ENCODE results near the gene GALNT2. TPM values are rescaled to one million over a fixed set of nuclear protein-coding genes. Genes with fewer than 3 reads are reported as not detected.

Gene GALNT2
- total RNA-seq, 5 donors from 2014 or later (not counting 1 experiment from before 2014, with no cell fraction given) = 22.2 to 29.7 (median 23.5) TPM

DNA sequence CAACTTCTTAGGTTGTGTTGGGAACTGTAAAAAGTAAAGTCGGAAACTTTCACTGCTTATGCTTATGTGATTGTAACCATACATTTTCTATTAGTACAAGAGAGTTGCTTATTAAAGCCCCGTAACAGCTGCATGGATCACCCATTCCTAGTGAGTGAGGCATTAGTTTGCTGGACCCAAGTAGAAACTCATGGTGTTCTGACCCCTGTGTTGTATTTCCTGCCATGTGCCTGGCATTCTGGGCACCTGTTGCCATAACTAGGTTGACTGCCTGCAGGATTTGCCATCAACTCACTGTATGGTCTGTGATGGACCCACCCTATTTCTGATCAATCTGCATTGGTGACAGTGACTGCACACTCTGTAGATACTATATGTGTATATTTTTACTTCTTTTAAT lies 186.1 kb downstream of the GALNT2 start:
- Mint-ChIP-seq H3K4me3 (no peak overlapping the region), H3K4me1 (no peaks in the 10 kb centered on the region), H3K9me3 (no peaks in the 10 kb centered on the region), H3K36me3 (peaks cover 77% of the 10 kb centered on the region), H3K27me3 (no peaks in the 10 kb centered on the region), H3K27ac (no peak overlapping the region)
- Histone ChIP-seq H3K27ac (ENCODE audit: low read length) (no peak overlapping the region), H3K9me3 (no peaks in the 10 kb centered on the region), H3K4me1 (ENCODE audit: control insufficient read depth in 1 of 2, extremely low read depth in 1 of 2, insufficient read depth in 2 of 2, low read length in 2 of 2) (no peaks in the 10 kb centered on the region), H3K36me3 (ENCODE audit: control insufficient read depth in 2 of 2, extremely low read depth in 1 of 2, insufficient read depth in 1 of 2, low read length in 1 of 2) (peaks cover 0 to 40% of the 10 kb centered on the region in 2 donors), H3K4me3 (ENCODE audit: control insufficient read depth in 1 of 2, extremely low read depth in 1 of 2, low read length in 1 of 2) (no peak overlapping the region), H3K27me3 (replicated peaks in 1 of 2; ENCODE audit: control insufficient read depth in 2 of 2, extremely low read depth in 1 of 2, insufficient read depth in 2 of 2, low read length in 1 of 2) (no peaks in the 10 kb centered on the region)
- WGBS (ENCODE audit: insufficient coverage) = 100% methylated on average over 1 of the region's 2 CpGs
- DNase-seq (no peak), ATAC-seq (replicated peaks in 1 of 4) (no peak)
- CTCF ChIA-PET = interaction anchor here in 1 of 2 donors (0.6 kb wide), 1 partner anchor 8 kb away, joined by 3 read pairs; no protein-coding TSS in a partner anchor
- POLR2A ChIA-PET = no interaction called here

DNA sequence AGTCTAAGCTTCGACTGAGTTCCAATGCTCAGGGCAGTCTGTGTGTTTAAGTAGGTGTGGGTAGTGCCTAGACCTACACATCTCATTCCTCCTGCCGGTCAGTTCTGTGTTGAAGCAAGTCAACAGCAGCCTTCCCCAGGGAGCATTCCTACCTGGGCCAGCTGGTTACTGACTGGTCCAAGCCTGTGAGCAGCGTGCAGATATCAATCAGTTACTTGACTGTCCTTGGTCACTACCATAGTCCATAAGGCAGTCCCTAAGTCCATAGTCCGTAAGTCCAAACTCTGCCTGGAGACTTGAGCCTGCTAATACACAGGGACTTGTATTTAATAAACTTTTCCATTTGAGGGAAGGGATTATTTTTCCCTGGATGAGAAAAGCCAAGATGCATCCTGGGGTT lies 187.2 kb downstream of the GALNT2 start:
- H3K4me1 Mint-ChIP-seq = no peaks in the 10 kb centered on the region

DNA sequence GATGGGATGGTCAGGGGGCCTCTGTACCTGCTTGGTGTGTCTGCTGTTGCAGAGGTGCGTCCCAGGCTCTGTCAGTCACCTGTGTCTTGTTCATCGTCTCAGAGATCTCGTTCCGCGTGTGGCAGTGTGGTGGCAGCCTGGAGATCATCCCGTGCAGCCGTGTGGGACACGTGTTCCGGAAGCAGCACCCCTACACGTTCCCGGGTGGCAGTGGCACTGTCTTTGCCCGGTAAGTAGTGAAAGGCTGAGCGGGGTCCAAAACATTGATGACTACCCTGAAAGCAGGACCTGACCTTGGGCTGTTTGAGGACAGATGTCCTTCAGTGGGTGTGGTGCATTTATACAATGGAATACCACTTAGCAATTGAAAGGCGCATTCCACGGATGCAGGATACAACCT lies 188.1 kb downstream of the GALNT2 start:
- H3K27me3 ChIP-seq (replicated peaks in 1 of 2; ENCODE audit: control insufficient read depth in 2 of 2, extremely low read depth in 1 of 2, insufficient read depth in 2 of 2, low read length in 1 of 2) = no peaks in the 10 kb centered on the region
- ATAC-seq (replicated peaks in 1 of 4) (no peak), DNase-seq (no peak)
- H3K4me3 ChIP-seq (ENCODE audit: control insufficient read depth in 1 of 2, extremely low read depth in 1 of 2, low read length in 1 of 2) = no peak overlapping the region
- Mint-ChIP-seq H3K27ac (no peak overlapping the region), H3K27me3 (no peaks in the 10 kb centered on the region), H3K36me3 (peaks cover 77% of the 10 kb centered on the region), H3K9me3 (no peaks in the 10 kb centered on the region), H3K4me1 (no peaks in the 10 kb centered on the region), H3K4me3 (no peak overlapping the region)
- no peaks in the 10 kb centered on the region for H3K4me1 ChIP-seq (ENCODE audit: control insufficient read depth in 1 of 2, extremely low read depth in 1 of 2, insufficient read depth in 2 of 2, low read length in 2 of 2)
- WGBS (ENCODE audit: insufficient coverage) = 98% methylated on average over 14 of the region's 15 CpGs
- H3K9me3 ChIP-seq = no peaks in the 10 kb centered on the region
- H3K36me3 ChIP-seq (ENCODE audit: control insufficient read depth in 2 of 2, extremely low read depth in 1 of 2, insufficient read depth in 1 of 2, low read length in 1 of 2) = peaks cover 0 to 21% of the 10 kb centered on the region in 2 donors
- H3K27ac ChIP-seq (ENCODE audit: low read length) = no peak overlapping the region
- CTCF ChIA-PET = no interaction called here
- POLR2A ChIA-PET = no interaction called here

More for the DNA sequence above, 187.2 kb downstream of the GALNT2 start:
- Mint-ChIP-seq H3K27me3 (no peaks in the 10 kb centered on the region), H3K27ac (no peak overlapping the region), H3K9me3 (no peaks in the 10 kb centered on the region), H3K36me3 (peaks cover 79% of the 10 kb centered on the region), H3K4me3 (no peak overlapping the region)
- H3K36me3 ChIP-seq (ENCODE audit: control insufficient read depth in 2 of 2, extremely low read depth in 1 of 2, insufficient read depth in 1 of 2, low read length in 1 of 2) = peaks cover 0 to 29% of the 10 kb centered on the region in 2 donors
- H3K4me3 ChIP-seq (ENCODE audit: control insufficient read depth in 1 of 2, extremely low read depth in 1 of 2, low read length in 1 of 2) = no peak overlapping the region
- CTCF ChIA-PET = no interaction called here
- WGBS (ENCODE audit: insufficient coverage) = 100% methylated on average over 2 of the region's 4 CpGs
- DNase-seq (no peak), ATAC-seq (replicated peaks in 1 of 4) (no peak)
- no peaks in the 10 kb centered on the region for H3K9me3 ChIP-seq
- POLR2A ChIA-PET = no interaction called here
- no peak overlapping the region for H3K27ac ChIP-seq (ENCODE audit: low read length)
- no peaks in the 10 kb centered on the region for H3K4me1 ChIP-seq (ENCODE audit: control insufficient read depth in 1 of 2, extremely low read depth in 1 of 2, insufficient read depth in 2 of 2, low read length in 2 of 2)
- no peaks in the 10 kb centered on the region for H3K27me3 ChIP-seq (replicated peaks in 1 of 2; ENCODE audit: control insufficient read depth in 2 of 2, extremely low read depth in 1 of 2, insufficient read depth in 2 of 2, low read length in 1 of 2)

DNA sequence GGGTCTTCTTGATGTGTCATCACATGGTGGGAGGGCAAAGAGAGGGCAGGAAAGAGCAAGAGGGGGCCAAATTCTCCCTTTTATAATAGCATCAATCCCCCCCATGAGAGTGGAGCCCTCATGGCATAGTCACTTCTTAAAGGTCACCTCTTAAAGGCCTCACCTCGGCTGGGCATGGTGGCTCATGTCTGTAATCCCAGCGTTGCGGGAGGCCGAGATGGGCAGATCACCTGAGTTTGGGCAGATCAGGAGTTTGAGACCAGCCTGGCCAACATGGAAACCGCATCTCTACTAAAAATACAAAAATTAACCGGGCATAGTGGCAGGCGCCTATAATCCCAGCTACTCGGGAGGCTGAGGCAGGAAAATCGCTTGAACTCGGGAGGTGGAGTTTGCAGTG lies 189.0 kb downstream of the GALNT2 start:
- Histone ChIP-seq H3K9me3 (no peaks in the 10 kb centered on the region), H3K36me3 (ENCODE audit: control insufficient read depth in 2 of 2, extremely low read depth in 1 of 2, insufficient read depth in 1 of 2, low read length in 1 of 2) (peaks cover 0 to 17% of the 10 kb centered on the region in 2 donors), H3K27me3 (replicated peaks in 1 of 2; ENCODE audit: control insufficient read depth in 2 of 2, extremely low read depth in 1 of 2, insufficient read depth in 2 of 2, low read length in 1 of 2) (no peaks in the 10 kb centered on the region), H3K27ac (ENCODE audit: low read length) (no peak overlapping the region), H3K4me1 (ENCODE audit: control insufficient read depth in 1 of 2, extremely low read depth in 1 of 2, insufficient read depth in 2 of 2, low read length in 2 of 2) (no peaks in the 10 kb centered on the region), H3K4me3 (ENCODE audit: control insufficient read depth in 1 of 2, extremely low read depth in 1 of 2, low read length in 1 of 2) (no peak overlapping the region)
- H3K4me3 Mint-ChIP-seq = no peak overlapping the region
- H3K4me1 Mint-ChIP-seq = no peaks in the 10 kb centered on the region
- POLR2A ChIA-PET = no interaction called here
- WGBS (ENCODE audit: insufficient coverage) = 67% methylated on average over 3 of the region's 10 CpGs
- H3K9me3 Mint-ChIP-seq = no peaks in the 10 kb centered on the region
- H3K27me3 Mint-ChIP-seq = no peaks in the 10 kb centered on the region
- no peak for ATAC-seq (replicated peaks in 1 of 4)
- CTCF ChIA-PET = no interaction called here
- H3K27ac Mint-ChIP-seq = no peak overlapping the region
- no peak for DNase-seq
- H3K36me3 Mint-ChIP-seq = peaks cover 68% of the 10 kb centered on the region

DNA sequence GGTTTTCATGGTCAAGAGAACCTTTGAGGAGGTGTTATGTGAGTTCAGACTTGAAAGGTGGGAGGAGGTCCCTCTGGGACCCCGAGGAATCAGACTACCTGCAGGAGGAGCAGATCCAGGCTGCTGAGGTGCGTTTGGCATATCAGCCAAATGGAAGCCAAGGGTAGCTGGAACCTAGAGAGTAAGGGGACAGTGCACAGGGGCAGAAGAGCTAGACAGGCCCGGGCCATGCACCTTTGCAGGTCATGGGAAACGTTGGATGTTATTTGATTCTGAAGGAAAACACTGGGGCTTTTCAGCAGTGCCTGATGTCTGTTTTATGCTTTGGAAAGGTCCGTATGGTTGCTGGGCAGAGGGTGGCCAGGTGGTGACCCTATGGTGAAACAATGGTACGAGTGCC lies 189.9 kb downstream of the GALNT2 start:
- H3K4me3 ChIP-seq (ENCODE audit: control insufficient read depth in 1 of 2, extremely low read depth in 1 of 2, low read length in 1 of 2) = no peak overlapping the region
- DNase-seq (no peak), ATAC-seq (replicated peaks in 1 of 4) (no peak)
- H3K4me1 ChIP-seq (ENCODE audit: control insufficient read depth in 1 of 2, extremely low read depth in 1 of 2, insufficient read depth in 2 of 2, low read length in 2 of 2) = no peaks in the 10 kb centered on the region
- no peaks in the 10 kb centered on the region for H3K9me3 Mint-ChIP-seq
- WGBS (ENCODE audit: insufficient coverage) = 96% methylated on average over 6 of the region's 6 CpGs
- no peaks in the 10 kb centered on the region for H3K9me3 ChIP-seq
- H3K4me1 Mint-ChIP-seq = no peaks in the 10 kb centered on the region
- peaks cover 61% of the 10 kb centered on the region for H3K36me3 Mint-ChIP-seq
- POLR2A ChIA-PET = no interaction called here
- no peak overlapping the region for H3K27ac ChIP-seq (ENCODE audit: low read length)
- H3K27me3 Mint-ChIP-seq = no peaks in the 10 kb centered on the region
- CTCF ChIA-PET = no interaction called here
- H3K27ac Mint-ChIP-seq = no peak overlapping the region
- H3K36me3 ChIP-seq (ENCODE audit: control insufficient read depth in 2 of 2, extremely low read depth in 1 of 2, insufficient read depth in 1 of 2, low read length in 1 of 2) = peaks cover 0 to 17% of the 10 kb centered on the region in 2 donors
- H3K4me3 Mint-ChIP-seq = no peak overlapping the region
- no peaks in the 10 kb centered on the region for H3K27me3 ChIP-seq (replicated peaks in 1 of 2; ENCODE audit: control insufficient read depth in 2 of 2, extremely low read depth in 1 of 2, insufficient read depth in 2 of 2, low read length in 1 of 2)

DNA sequence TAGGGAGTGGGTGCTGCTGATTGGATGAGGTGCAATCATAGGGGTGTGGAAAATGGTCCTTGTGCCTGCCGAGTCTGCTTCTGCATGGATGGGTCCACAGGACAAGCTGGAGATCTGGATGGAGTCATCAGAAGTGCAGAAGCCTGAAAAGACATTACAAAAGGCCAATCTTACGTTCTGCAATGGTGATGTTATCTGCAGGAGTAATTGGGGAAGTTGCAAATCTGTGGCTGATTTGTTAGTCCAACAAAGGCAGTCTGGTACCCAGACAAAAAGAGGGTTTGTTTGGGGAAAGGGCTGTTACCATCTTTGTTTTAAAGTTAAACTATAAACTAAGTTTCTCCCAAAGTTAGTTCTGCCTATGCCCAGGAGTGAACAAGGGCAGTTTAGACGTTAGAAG lies 192.6 kb downstream of the GALNT2 start:
- no peak overlapping the region for H3K27ac ChIP-seq (ENCODE audit: low read length)
- no peak for DNase-seq
- WGBS (ENCODE audit: insufficient coverage) = 94% methylated on average over 3 of the region's 3 CpGs
- no peak overlapping the region for H3K27ac Mint-ChIP-seq
- POLR2A ChIA-PET = no interaction called here
- ATAC-seq (replicated peaks in 1 of 4) = no peak
- no peaks in the 10 kb centered on the region for H3K9me3 ChIP-seq
- CTCF ChIA-PET = no interaction called here
- H3K4me1 Mint-ChIP-seq = no peaks in the 10 kb centered on the region
- peaks cover 0 to 29% of the 10 kb centered on the region in 2 donors for H3K36me3 ChIP-seq (ENCODE audit: control insufficient read depth in 2 of 2, extremely low read depth in 1 of 2, insufficient read depth in 1 of 2, low read length in 1 of 2)
- H3K4me3 ChIP-seq (ENCODE audit: control insufficient read depth in 1 of 2, extremely low read depth in 1 of 2, low read length in 1 of 2) = no peak overlapping the region
- no peaks in the 10 kb centered on the region for H3K9me3 Mint-ChIP-seq
- H3K36me3 Mint-ChIP-seq = peaks cover 71% of the 10 kb centered on the region
- H3K27me3 Mint-ChIP-seq = no peaks in the 10 kb centered on the region
- no peaks in the 10 kb centered on the region for H3K4me1 ChIP-seq (ENCODE audit: control insufficient read depth in 1 of 2, extremely low read depth in 1 of 2, insufficient read depth in 2 of 2, low read length in 2 of 2)
- H3K27me3 ChIP-seq (replicated peaks in 1 of 2; ENCODE audit: control insufficient read depth in 2 of 2, extremely low read depth in 1 of 2, insufficient read depth in 2 of 2, low read length in 1 of 2) = no peaks in the 10 kb centered on the region
- H3K4me3 Mint-ChIP-seq = no peak overlapping the region

DNA sequence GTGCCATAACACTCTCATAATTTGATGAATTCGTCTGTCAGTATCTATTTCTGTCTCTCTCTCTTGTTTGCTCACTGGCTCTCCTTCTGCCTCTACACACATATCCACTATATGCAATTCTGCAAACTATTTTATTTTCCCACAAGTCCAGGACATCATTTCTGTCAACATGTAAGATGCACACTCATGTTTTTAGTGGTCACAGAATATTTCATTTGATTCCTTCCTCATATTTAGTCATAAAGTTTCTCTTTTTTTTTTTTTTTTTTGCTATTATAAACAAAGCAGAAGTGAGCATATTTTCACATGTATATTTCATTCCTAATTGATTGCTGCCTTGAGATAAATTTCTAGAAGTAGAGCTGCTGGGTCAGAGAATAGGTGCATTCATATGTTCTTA lies 193.8 kb downstream of the GALNT2 start:
- peaks cover 69% of the 10 kb centered on the region for H3K36me3 Mint-ChIP-seq
- no peak for DNase-seq
- H3K9me3 Mint-ChIP-seq = no peaks in the 10 kb centered on the region
- no peak overlapping the region for H3K4me3 Mint-ChIP-seq
- H3K27ac ChIP-seq (ENCODE audit: low read length) = no peak overlapping the region
- H3K4me3 ChIP-seq (ENCODE audit: control insufficient read depth in 1 of 2, extremely low read depth in 1 of 2, low read length in 1 of 2) = no peak overlapping the region
- H3K36me3 ChIP-seq (ENCODE audit: control insufficient read depth in 2 of 2, extremely low read depth in 1 of 2, insufficient read depth in 1 of 2, low read length in 1 of 2) = peaks cover 0 to 27% of the 10 kb centered on the region in 2 donors
- H3K27me3 ChIP-seq (replicated peaks in 1 of 2; ENCODE audit: control insufficient read depth in 2 of 2, extremely low read depth in 1 of 2, insufficient read depth in 2 of 2, low read length in 1 of 2) = no peaks in the 10 kb centered on the region
- ChIA-PET CTCF (no interaction called here), POLR2A (no interaction called here)
- no peaks in the 10 kb centered on the region for H3K4me1 ChIP-seq (ENCODE audit: control insufficient read depth in 1 of 2, extremely low read depth in 1 of 2, insufficient read depth in 2 of 2, low read length in 2 of 2)
- H3K27ac Mint-ChIP-seq = no peak overlapping the region
- H3K27me3 Mint-ChIP-seq = no peaks in the 10 kb centered on the region
- ATAC-seq (replicated peaks in 1 of 4) = no peak
- H3K4me1 Mint-ChIP-seq = no peaks in the 10 kb centered on the region
- 78% methylated on average over 1 of the region's 1 CpG for WGBS (ENCODE audit: insufficient coverage)
- no peaks in the 10 kb centered on the region for H3K9me3 ChIP-seq

Data from T-cell (primary cell).